PC-3 (cell line): ENCODE results near the gene C16orf78. TPM values are rescaled to one million over a fixed set of nuclear protein-coding genes. Genes with fewer than 3 reads are reported as not detected.

ENCODE experiments used
- ATAC-seq: fragments of 200-7000 bp; cut with Tn5 transposase; 2 replicates; pipeline ENCODE4 v1.9.1; 2020; ENCODE audit warnings: mild to moderate bottlenecking, moderate library complexity
- BruUV-seq: library from RNA; stranded (reverse); fragments of 400-500 nt; replicated peaks from 2 replicates; lab custom pipeline; 2021; lab: Mats Ljungman, UMichigan
- CTCF ChIA-PET: fragments of 300-600 bp; sonication (Branson Sonifier 250); formaldehyde crosslinking; loops from one replicate; lab custom pipeline; 2022; ENCODE audit warnings: antibody characterized with exemption; lab: Charles Lee
- POLR2A ChIA-PET: fragments of 300-600 bp; sonication (Branson Sonifier 250); formaldehyde crosslinking; loops from one replicate; lab custom pipeline; 2022; ENCODE audit warnings: antibody characterized with exemption; ENCODE audit not compliant: unreplicated experiment; lab: Charles Lee
- DNase-seq: peaks from one replicate; pipeline ENCODE4 v3.0.0-alpha.2; 2015
- H2AFZ ChIP-seq: fragments of 300-600 bp; sonication (generic); 2 replicates; pipeline ENCODE4 v1.6.0; 2016; ENCODE audit warnings: antibody characterized with exemption, low read length
- H3F3A ChIP-seq: fragments of 300-600 bp; sonication (generic); one replicate; pipeline ENCODE4 v1.6.0; 2017; ENCODE audit warnings: antibody characterized with exemption, low read length, control low read depth, mild to moderate bottlenecking; ENCODE audit not compliant: unreplicated experiment
- H3K27ac ChIP-seq: fragments of 300-600 bp; sonication (generic); 2 replicates; pipeline ENCODE4 v1.5.1; 2016; ENCODE audit warnings: mild to moderate bottlenecking, low read length
- H3K27me3 ChIP-seq: fragments of 300-600 bp; sonication (generic); 2 replicates; pipeline ENCODE4 v1.6.1; 2016; ENCODE audit warnings: low read length, mixed read lengths
- H3K36me3 ChIP-seq: fragments of 300-600 bp; sonication (generic); 2 replicates; pipeline ENCODE4 v1.6.1; 2016; ENCODE audit warnings: low read depth, mixed run types, low read length, mixed read lengths
- H3K4me1 ChIP-seq: fragments of 300-600 bp; sonication (generic); 2 replicates; pipeline ENCODE4 v1.5.1; 2016; ENCODE audit warnings: low read length; ENCODE audit not compliant: insufficient read depth
- H3K4me2 ChIP-seq: fragments of 300-600 bp; sonication (generic); 2 replicates; pipeline ENCODE4 v1.6.0; 2016; ENCODE audit warnings: low read length
- H3K4me3 ChIP-seq: fragments of 300-600 bp; sonication (generic); 2 replicates; pipeline ENCODE4 v1.5.1; 2016; ENCODE audit warnings: mild to moderate bottlenecking, low read length, mixed read lengths
- H3K79me2 ChIP-seq: fragments of 300-600 bp; sonication (generic); 2 replicates; pipeline ENCODE4 v1.6.1; 2017; ENCODE audit warnings: low read length, mixed read lengths
- H3K9ac ChIP-seq: fragments of 300-600 bp; sonication (generic); 2 replicates; pipeline ENCODE4 v1.6.0; 2016; ENCODE audit warnings: mild to moderate bottlenecking, low read length
- H3K9me2 ChIP-seq: fragments of 300-600 bp; sonication (generic); replicated peaks from 2 replicates; pipeline ENCODE4 v1.6.1; 2016; ENCODE audit warnings: mixed run types, low read length, mixed read lengths
- H3K9me3 ChIP-seq: fragments of 300-600 bp; sonication (generic); 2 replicates; pipeline ENCODE4 v1.6.1; 2016; ENCODE audit warnings: low read length, mixed read lengths
- H4K20me1 ChIP-seq: fragments of 300-600 bp; sonication (generic); 2 replicates; pipeline ENCODE4 v1.6.1; 2016; ENCODE audit warnings: low read length, mixed read lengths
- EZH2 ChIP-seq: fragments of 300-600 bp; sonication (generic); IDR thresholded peaks from one replicate; pipeline ENCODE4 v1.6.1; 2017; ENCODE audit warnings: antibody characterized with exemption, mild to moderate bottlenecking, low read length; ENCODE audit not compliant: unreplicated experiment
- EZH2phosphoT487 ChIP-seq: fragments of 300-600 bp; sonication (generic); IDR thresholded peaks from 2 replicates; pipeline ENCODE4 v1.6.1; 2018; ENCODE audit warnings: mild to moderate bottlenecking, antibody characterized with exemption, low read length, borderline replicate concordance
- intact Hi-C: fragments of 100-400 bp; cut with micrococcal nuclease; formaldehyde crosslinking; loops from 2 replicates; pipeline ENCODE4 v1.9.0; 2023
- total RNA-seq: library from RNA; depleted of rRNA; stranded (reverse); fragments of >200 nt; gene quantifications from 2 replicates; pipeline ENCODE4 v1.2.3, GENCODE V29; 2014
- TF ChIP-seq, protein P1 (sequence below): fragments of 300-600 bp; sonication (generic); conservative IDR thresholded peaks from 2 replicates; pipeline ENCODE4 v1.5.1; 2017; ENCODE audit warnings: antibody characterized with exemption, low read depth, mild to moderate bottlenecking, low read length

The C16orf78 gene
- total RNA-seq, 1 experiment from 2014 or later, result not detected

DNA sequence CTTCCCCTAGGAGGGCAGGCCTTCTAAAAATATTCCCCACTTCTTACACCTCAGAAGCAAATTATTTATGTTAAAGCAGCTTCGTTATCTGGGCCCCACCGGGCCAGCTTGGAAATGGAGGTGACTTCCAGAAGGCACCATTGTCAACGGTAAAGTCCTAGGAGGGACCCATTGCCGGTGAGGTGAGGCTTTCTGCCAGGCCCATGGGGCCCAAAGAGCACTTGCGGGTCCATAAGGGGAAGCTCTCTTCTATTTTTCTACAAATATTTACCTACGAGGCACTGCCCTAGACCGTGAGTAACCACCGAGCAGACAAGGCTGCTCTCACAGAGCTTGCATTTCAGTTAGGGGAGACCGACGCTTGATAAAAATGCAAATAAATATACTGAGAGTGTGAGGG is 41.5 kb downstream of the C16orf78 start:
- no peak for ATAC-seq
- Histone ChIP-seq H3K27me3 (peaks cover 6% of the 10 kb centered on the region; the same call in 1 of the 2 replicates), H3K9me2 (no peaks in the 10 kb centered on the region), H3K9me3 (no peaks in the 10 kb centered on the region), H3K4me2 (no peak overlapping the region), H3K9ac (no peak overlapping the region), H3K4me3 (no peak overlapping the region), H4K20me1 (no peaks in the 10 kb centered on the region), H3K36me3 (no peaks in the 10 kb centered on the region), H3K27ac (no peak overlapping the region), H3K4me1 (no peaks in the 10 kb centered on the region), H3K79me2 (no peaks in the 10 kb centered on the region), H3F3A (no peaks in the 10 kb centered on the region), H2AFZ (no peak overlapping the region)
- intact Hi-C loops, result no loop called here
- TF ChIP-seq, protein P1, sequence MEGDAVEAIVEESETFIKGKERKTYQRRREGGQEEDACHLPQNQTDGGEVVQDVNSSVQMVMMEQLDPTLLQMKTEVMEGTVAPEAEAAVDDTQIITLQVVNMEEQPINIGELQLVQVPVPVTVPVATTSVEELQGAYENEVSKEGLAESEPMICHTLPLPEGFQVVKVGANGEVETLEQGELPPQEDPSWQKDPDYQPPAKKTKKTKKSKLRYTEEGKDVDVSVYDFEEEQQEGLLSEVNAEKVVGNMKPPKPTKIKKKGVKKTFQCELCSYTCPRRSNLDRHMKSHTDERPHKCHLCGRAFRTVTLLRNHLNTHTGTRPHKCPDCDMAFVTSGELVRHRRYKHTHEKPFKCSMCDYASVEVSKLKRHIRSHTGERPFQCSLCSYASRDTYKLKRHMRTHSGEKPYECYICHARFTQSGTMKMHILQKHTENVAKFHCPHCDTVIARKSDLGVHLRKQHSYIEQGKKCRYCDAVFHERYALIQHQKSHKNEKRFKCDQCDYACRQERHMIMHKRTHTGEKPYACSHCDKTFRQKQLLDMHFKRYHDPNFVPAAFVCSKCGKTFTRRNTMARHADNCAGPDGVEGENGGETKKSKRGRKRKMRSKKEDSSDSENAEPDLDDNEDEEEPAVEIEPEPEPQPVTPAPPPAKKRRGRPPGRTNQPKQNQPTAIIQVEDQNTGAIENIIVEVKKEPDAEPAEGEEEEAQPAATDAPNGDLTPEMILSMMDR, result no peak
- TF ChIP-seq EZH2phosphoT487 (no peak), EZH2 (no peak)
- no TSS peak for BruUV-seq
- CTCF ChIA-PET, result no interaction called here
- DNase-seq, result no peak
- POLR2A ChIA-PET, result no interaction called here

DNA sequence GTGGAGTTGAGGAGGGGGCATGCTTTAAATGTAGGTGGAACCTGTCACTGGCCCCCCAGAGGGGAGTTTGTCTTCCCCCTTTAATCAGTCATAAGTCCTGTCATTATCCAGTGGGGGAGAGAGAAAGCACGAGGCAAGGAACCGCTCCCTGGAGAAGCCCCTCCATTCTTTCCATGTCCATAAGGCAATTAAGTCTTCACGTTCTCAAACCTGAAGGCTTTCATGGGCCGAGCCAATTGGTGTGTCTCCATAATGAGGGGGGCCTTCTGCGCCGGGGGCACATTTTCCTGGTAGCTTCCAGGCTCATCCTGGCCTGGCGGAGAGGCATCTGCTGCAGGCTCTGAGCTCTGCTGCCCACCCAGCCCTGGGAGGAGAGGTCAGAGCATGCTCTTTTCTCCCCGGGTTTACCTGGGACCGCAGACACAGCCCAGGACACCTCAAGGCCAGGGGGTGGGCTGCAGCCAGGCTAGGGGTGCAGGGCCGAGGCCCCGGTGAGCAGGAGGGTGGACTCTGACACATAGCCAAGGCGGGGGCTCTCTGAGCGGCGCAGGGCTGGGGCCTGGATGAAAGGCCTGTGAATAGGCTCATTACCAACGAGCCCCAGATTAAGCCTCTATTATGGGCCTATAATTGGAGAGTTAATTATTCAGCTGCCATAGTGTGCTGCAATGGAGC is 42.5 kb downstream of the C16orf78 start:
- ATAC-seq, result no peak
- H4K20me1 ChIP-seq, result no peaks in the 10 kb centered on the region
- H3K36me3 ChIP-seq, result no peaks in the 10 kb centered on the region
- peaks cover 7% of the 10 kb centered on the region for H3K27me3 ChIP-seq
- H3K4me2 ChIP-seq, result no peak overlapping the region
- H3K79me2 ChIP-seq, result no peaks in the 10 kb centered on the region
- no peak overlapping the region for H2AFZ ChIP-seq
- no peaks in the 10 kb centered on the region for H3K9me3 ChIP-seq
- H3F3A ChIP-seq, result no peaks in the 10 kb centered on the region
- no peaks in the 10 kb centered on the region for H3K4me1 ChIP-seq
- no peak overlapping the region for H3K9ac ChIP-seq
- H3K27ac ChIP-seq, result no peak overlapping the region
- POLR2A ChIA-PET, result no interaction called here
- H3K4me3 ChIP-seq, result no peak overlapping the region
- no peak for DNase-seq
- no TSS peak for BruUV-seq
- no peaks in the 10 kb centered on the region for H3K9me2 ChIP-seq
- intact Hi-C loops, result no loop called here
- CTCF ChIA-PET, result no interaction called here
- TF ChIP-seq, protein P1, result no peak
- TF ChIP-seq EZH2phosphoT487 (no peak), EZH2 (no peak)

DNA sequence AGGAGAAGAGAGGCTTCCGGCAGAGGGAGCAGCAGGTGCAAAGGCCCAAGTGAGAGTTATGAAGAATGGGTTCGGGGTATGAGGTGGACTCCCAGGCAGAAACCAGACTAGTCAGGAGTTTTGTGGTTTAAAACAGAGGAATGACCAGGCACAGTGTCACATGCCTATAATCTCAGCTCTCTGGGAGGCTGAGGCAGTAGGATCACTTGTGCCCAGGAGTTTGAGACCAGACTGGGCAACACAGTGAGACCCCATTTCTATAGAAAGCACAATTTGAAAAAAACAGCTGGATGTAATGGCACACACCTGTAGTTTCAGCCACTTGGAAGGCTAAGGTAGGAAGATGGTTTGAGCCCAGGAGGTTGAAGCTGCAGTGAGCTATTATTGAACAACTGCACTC is 43.8 kb downstream of the C16orf78 start:
- BruUV-seq, result no TSS peak
- H3K27me3 ChIP-seq, result peaks cover 13% of the 10 kb centered on the region
- H3K4me1 ChIP-seq, result no peaks in the 10 kb centered on the region
- H3K27ac ChIP-seq, result no peak overlapping the region
- no peak overlapping the region for H3K4me2 ChIP-seq
- no peaks in the 10 kb centered on the region for H4K20me1 ChIP-seq
- H3K4me3 ChIP-seq, result no peak overlapping the region
- ChIA-PET CTCF (no interaction called here), POLR2A (no interaction called here)
- DNase-seq, result no peak
- H3K9ac ChIP-seq, result no peak overlapping the region
- ATAC-seq, result no peak
- no peak overlapping the region for H2AFZ ChIP-seq
- intact Hi-C loops, result no loop called here
- H3K36me3 ChIP-seq, result no peaks in the 10 kb centered on the region
- H3F3A ChIP-seq, result no peaks in the 10 kb centered on the region
- TF ChIP-seq EZH2 (no peak), EZH2phosphoT487 (no peak)
- TF ChIP-seq, protein P1, result no peak
- no peaks in the 10 kb centered on the region for H3K9me2 ChIP-seq
- H3K9me3 ChIP-seq, result no peaks in the 10 kb centered on the region
- no peaks in the 10 kb centered on the region for H3K79me2 ChIP-seq
